ENCODE results near the gene ARHGAP21.
"Not testable (repeated sequence)": the region's sequence is repeated elsewhere in the genome, so short reads cannot be mapped to it uniquely, and the experiment has no call there.

ARHGAP21 gene

DNA sequence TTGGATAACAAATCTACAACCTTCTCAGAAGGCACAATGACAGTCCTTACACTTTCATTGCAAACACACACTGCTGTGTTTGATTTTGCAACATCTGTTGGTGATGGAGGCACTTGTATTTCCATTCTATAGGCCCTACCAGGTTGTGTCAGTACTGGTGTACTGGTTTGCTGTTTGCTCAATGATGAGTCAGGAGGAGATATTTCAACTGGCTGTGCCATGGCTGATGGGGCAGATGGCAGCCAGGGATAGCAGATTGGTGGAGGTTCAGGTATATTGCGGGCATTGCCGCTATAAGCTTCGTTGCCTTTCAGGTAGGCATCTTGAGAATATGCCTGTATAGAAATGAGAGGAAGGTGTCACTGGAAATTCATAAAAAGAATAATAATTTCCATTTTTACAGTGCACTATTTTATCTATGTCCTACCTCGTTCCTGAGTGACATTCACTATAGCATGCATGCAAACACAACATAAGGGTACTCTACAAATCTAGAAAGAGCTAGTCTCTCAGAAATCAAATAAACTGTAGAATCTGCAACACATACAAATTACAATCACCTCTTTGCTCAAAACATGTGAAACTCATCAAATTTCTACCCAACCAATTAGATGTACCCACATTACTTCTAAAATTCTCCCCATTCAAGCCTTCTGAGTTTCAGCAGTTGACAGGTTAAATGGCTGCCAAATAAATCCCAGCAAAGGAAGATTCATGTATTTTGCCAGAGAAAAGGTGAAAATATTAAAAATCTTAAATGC lies 102.5 kb downstream of the ARHGAP21 start:
- not testable (repeated sequence) for DNase-seq

DNA sequence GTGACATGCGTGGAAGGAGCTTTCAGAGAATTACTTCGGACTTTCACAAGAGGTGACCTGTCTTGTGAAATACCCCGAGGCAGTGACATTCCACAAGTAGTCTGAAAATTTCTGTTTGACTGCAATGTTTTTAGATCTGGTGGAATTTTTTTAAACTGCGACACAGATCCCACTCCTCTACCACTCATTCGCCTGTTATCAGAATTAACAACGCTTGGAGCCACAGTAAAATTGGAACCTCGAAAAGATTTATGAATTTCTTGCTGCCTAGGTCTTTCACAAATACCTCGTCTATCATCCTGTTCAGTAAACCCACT lies 103.7 kb downstream of the ARHGAP21 start:
- not testable (repeated sequence) for DNase-seq

DNA sequence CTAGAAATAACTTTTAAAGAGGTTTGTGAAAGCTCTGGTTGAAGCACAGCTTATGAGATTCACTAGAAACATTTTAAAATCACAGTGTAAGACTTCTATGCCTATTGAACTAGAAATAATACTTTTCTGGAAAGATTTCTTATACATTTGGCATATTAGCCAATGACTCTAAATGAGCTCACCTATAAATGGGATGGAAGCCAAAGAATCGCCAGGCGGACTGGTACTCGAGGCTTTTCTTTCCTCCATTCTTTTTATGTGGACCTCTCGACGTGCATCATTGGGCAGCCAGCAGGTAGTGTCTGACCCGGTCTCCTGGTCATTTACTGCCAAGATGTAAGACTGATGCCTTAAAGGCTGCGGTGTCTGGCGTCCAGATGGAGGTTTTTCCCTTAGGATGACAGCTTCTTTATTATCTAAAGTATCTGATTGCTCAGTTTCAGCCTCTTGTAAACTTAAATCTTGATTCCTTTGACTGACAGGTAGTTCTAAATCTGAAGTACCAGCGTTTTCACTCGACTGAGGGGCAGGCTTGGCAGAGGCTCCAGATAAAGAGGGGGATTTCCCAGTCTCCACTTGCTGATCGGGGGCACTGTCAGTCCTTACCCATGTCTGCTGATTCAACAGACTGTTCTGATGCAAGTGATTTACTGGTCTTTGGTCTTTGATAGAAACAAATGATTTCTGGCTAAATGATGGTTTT lies 104.2 kb downstream of the ARHGAP21 start:
- DNase-seq: not testable (repeated sequence)

DNA sequence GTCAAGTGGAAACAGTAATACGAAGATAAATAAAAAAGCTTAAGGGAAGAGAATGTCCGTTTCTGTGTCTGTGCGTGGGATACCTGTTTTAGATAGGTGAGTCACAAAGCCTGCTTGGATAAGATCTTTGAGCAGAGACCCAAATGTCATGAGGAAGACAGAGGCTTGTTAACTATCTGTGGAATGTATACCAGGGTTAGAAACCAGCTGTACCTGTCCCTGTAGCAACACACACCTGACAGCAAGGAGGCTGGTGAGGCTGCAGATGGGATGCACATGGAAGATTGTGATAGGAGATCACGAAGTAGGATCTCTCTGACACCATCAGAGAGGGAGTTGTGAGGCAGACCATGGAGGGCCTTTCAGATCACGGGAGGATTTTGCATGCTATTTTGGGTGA lies 105.3 kb downstream of the ARHGAP21 start:
- DNase-seq: no peak

DNA sequence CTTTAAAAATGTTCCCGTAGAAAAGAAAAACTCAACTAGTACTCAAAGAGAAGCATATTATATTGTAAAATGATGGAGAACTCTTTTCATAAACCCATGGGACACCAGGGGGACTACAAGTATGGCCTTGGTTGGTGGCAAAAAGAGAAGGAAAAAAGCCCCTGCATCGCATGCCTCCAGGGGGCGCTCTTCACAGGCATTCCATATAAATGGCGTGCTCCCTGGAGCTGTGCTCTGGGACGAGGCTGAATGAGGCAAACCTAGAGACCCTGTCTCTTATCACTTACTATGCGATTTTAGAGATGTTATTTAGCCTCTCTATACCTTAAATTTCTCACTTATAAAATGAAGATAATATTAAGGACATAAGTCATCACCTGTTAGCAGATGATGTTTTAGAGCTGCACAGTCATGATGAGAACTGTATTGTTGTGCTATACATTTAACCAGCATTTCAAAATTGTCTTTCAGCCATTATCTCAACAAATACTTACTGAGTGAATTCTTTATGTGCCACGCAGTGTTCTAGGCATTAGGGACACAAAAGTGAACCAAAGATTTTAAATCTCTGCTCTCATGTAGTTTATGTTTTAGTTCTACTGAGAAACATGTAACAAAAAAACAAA lies 105.8 kb downstream of the ARHGAP21 start:
- DNase-seq: peak; percentile 38

DNA sequence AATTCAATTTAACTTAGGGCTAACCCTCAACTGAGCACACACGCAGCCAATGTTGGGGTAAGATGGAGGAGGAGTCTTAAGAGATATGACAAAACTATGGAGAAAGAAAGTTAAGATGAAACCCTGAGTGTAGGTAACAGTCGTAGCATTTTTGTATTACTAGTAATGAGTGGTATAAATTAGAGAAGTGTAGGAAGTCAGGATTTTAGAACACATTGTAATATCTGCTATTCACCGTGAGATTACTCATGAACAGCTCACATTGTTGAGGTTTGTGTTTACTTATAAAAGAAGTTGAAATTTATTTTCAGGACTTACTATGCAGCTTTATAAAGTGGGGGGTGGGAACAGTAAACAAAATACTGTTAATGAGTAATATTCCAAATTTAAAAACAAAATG lies 107.2 kb downstream of the ARHGAP21 start:
- no peak for DNase-seq

DNA sequence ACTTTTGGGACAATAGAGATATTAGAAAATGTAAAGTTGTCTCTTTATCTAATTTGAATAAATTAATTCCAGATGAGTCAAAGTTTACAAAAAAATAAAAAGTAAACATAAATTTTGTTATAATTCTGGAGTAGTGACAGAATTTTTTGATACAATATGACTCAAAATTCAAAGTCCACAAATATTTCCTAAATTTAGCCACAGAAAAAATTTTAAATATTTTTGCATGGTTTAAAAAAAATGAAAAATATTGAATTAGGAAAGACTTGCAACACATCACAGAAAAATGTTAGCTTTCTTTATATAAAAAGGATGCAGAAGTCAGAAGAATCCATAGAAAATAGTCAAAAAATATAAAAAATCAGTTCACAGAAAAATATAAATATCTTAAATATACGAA lies 117.7 kb downstream of the ARHGAP21 start:
- DNase-seq: no peak

DNA sequence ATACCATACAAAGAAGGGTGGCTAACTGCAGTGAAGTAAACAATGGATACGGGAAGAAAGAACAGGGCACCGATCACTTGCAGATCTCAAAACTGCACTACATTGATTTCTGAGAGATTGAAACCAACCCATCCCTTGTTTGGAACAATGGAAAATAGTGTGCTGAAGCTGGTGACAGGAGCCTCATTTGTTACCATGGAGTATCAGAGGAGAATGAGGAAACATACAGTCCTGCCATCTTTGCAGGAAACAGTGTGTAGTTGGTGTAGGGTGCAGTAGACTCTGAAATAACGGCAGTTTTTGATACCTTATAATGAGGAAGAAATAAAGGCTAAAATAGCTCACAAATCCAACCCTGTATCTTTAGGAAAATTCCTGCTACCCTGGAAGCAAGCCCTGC lies 118.5 kb downstream of the ARHGAP21 start:
- DNase-seq: no peak

DNA sequence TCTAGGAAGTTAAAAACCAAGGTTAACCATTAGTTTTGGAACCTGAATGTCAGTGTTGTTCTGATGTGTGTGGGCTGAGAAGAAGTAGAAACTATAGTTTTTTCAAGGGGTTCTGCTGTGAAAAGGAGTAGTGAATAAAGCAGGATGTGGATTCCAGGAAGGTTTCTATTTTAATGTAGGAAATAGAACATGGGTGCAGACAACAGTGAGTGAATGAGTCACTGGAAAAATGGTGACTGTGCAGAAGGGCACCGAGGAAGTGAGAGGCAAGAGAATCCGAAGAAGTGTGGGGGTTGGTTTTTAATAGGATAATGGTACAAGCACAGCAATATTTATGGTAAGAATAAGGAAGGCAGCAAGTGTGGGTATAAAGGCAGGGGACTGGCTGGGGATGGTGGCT lies 120.4 kb downstream of the ARHGAP21 start:
- DNase-seq: no peak

DNA sequence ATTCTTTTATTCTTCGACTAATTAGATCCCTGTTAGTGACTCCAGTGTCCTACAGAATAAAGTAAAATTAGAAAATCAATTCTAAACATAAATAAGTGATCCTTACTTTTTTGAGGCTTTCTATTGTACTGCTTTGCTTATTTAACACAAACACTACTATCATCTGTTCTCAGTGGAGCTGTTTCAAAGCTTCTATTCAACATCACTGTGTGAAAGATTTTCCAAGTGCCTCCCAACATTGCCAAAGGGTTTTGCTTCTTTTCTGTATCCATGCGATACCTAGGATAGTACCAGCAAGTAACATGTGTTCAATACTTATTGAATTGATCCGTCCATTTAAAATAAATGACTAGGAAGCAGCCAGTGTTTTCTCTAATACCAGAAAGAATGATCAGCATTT lies 125.7 kb downstream of the ARHGAP21 start:
- DNase-seq: no peak

DNA sequence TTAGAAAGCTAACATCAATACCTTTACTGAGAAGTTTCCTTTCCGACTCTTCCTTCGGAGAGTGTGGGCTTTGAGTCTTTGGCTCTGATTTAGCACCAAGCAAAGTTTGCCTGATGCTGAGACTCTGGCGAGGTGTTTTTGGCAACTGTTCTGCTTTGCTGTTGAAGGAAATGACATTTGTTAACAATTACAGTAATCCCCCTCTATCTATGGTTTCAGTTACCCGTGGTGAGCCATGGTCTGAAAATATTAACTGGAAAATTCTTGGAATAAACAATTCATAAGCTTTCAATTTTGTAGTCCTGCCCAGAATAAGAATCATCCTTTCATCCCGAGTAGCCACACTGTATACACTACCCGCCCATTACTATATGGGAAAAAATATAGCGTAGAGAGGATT lies 126.3 kb downstream of the ARHGAP21 start:
- DNase-seq: no peak

DNA sequence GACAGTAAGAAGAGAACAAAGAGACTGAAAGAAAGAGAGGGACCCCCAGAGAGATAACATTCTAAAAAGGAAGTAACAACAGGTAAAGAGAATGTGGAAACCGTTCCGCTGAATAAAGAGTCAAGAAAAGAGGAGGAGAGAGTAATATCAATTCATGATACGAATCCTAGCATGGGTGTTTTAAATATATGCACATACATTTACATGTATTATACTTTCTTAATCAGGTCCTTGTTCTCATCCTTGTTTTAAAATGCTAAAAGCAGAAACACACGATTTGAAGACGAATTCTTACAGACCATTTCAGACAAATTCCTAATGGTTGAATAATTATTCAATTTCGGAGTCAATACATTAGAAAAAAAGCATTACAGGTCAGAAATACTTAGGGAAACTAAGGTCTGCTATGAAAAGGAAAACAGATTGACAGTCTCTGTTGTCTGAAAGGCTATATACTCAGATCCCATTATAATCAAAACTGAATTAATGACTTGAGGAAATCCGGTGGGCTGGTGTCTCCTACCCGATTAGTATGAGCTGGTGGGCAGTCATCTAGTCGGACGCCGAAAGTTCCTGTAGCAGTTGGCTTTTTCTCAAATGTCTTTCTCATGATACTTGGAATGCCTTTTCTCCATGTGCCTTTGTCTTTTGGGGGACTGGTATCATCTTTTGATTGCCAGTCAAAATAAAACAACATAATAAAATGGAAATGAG lies 127.3 kb downstream of the ARHGAP21 start:
- no peak for DNase-seq

DNA sequence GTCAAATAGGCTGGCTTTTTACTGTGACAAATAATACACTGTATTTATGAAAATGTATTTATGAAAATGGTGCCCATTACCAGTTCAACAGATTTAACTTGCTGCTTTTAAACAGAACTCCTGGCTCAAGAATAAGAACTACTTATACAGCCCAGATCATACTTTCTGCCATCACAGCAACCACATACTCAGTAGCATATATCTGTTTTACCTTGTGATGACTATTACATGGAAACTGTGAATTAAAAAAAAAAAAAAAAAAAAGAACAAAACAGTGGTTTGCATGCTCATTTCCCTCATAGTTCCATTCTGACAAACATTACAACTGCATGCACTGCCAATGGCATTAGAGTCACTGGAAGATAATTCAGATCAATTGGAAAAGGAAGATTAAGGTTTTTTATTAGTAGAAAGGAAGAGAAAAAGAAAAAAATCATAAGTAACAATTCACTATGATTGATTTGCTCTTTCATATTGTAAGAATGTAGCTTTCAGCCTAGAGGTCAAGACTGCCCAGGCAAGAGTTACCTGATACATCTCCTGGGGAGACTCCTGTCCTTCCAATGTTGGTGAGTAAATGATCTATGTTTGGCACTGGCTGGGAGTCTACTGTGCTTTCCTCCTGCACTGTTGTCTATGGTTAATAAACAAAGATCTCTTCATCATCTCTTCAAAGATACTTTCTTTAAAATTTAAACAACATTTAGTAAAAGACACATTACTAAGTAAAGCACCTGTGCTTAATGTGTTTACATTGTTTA lies 132.8 kb downstream of the ARHGAP21 start:
- DNase-seq: no peak

DNA sequence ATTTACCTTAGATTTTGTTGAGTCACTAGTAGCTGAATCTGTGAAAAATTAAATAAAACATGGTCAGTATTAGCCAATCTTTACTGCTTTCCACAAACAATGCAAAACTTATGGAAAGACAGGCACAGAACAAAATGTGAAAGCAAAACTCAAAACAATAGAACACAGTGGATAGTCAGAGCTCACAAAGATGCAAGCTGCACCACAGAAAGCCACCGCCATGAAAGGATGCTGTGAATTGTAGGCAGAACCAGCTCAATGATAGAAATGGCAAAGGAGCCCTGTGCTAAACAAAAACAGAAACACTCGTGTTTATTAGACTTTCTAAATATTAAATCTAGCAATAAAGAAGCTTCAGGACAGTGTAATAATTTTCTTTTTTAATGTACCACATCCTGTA lies 134.4 kb downstream of the ARHGAP21 start:
- no peak for DNase-seq

DNA sequence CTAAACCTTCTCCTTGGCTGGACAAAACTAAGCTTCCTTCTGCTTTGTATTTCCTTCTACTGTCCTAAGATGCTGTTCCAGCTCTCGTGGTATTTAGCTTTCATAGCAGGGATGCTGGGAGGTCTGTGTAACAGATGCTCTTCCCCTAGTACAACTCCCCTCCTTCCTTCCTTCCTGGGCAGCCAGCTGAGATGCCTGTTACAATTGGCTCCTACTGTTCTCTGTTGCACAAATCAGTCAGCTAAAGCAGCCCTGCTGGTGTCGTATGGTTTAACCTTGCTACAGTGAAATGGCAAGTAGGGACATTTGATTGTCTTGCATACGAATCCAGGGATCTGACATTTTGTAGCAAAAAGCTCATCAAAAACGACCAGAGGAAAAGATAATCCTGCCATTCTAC lies 143.8 kb downstream of the ARHGAP21 start:
- DNase-seq: no peak

DNA sequence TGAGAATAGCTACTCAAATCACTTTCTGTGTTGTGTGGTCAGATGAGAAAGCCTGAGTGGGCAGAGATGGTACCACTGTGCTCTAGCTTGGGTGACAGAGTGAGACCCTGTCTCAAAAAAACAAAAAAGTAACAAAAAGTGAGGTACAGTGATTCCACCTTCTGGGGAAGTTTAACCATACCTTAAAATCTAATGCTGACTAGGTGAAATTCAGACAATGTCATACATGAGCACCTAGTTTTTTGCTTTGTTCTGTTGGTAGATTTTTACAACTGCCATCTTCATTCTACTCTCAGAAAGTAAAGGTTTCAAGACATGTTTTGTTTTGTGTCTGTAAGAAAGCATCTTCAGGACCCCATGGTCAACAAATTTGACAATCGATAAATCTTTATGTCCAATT lies 144.2 kb downstream of the ARHGAP21 start:
- DNase-seq: no peak

DNA sequence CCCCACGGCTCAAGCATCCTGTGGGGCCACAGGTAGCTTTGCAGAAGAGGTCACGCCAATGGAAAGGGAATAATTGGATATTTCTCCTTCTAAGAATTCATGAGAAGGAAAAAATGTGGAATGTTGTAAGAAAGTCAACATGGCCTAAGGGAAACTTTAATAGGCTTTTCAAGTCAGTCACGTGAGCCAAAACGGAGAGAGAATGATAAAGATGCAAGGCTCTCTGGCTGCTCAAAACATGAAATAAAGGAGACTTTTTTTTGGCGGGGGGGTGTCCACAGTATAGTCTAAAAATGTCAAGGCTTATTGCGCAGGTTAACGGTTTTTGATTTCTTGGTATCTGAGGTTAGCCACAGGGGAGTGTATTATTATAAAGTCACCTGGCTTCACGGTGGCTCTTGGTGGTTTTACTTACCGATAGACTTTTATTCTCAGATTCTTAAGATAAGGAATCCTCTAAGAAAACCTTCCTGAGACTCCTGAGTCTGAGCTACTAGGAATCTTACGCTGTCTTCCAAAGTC lies 148.1 kb downstream of the ARHGAP21 start:
- DNase-seq: no peak

DNA sequence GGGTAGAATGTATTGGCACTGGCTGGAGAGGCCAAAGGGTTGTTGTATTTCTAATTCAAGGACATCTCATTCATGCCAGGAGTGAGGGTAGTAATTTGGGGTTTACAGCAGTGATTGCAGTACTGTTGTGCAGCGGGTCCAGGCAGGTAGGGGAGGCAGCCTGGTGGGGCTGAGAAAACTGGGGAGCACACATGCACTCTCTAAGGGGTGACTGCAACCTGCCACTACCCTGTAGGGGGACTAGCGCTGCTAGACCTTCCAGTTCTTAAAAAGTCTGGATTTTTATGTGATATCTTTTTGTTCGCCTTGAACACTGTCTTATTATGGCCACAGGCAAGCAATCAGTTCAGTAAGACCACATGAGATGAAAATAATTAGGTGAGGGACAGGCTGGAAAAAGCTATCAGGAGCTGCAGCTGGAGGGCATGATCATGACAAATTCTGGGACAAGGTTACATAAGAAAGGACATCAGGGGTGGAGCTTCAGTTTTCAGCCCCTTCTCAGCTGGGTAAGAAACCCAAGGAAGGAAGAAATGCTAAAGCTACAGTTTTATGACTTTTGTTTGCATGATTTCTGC lies 149.0 kb downstream of the ARHGAP21 start:
- no peak for DNase-seq

DNA sequence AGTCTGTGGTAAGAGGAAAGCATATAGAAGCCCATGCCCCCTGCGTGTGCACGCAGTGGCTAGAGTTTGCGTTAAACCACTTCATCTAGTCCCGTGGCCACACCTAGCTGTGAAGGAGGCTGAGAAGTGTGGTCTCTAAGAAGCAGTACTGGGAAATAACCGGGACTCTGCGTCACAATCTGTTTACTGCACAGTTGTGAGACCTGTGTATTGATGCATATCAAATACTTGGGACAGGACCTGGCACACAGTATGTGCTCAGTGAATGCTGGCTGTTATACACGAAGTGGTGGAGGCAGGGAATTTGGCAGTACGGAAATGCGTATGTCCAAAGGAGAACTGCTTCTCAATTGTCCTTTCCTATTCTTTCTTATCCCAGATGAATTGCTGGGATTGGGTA lies 149.5 kb downstream of the ARHGAP21 start:
- DNase-seq: no peak

DNA sequence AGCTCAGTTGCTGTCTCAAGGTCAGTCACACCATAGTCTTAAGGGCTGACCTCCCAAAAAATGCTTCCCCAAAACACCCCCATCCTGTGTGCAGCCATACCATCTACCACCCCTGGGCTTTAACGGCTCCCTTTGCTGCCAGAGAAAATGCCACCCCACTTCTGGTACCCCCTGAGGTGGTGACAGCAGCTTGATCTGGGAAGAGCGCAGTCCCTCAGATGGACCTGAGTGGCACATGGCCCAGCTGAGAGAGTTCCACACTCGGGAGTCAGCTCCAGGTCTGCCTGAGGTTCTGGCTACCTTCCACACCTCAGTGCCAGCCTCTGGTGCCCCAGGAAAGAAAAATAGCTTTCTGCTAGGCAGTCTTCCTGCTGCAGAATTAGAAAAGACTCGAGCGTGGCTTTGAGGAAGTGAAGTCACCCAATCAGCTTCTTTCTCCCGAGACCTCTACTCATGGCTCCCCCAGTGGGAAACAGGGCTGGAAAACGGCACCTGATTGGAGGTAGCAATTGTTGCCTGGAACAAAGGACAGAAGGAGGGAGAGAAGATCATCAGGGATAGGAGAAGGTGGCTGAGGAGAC lies 151.7 kb downstream of the ARHGAP21 start:
- DNase-seq: no peak

DNA sequence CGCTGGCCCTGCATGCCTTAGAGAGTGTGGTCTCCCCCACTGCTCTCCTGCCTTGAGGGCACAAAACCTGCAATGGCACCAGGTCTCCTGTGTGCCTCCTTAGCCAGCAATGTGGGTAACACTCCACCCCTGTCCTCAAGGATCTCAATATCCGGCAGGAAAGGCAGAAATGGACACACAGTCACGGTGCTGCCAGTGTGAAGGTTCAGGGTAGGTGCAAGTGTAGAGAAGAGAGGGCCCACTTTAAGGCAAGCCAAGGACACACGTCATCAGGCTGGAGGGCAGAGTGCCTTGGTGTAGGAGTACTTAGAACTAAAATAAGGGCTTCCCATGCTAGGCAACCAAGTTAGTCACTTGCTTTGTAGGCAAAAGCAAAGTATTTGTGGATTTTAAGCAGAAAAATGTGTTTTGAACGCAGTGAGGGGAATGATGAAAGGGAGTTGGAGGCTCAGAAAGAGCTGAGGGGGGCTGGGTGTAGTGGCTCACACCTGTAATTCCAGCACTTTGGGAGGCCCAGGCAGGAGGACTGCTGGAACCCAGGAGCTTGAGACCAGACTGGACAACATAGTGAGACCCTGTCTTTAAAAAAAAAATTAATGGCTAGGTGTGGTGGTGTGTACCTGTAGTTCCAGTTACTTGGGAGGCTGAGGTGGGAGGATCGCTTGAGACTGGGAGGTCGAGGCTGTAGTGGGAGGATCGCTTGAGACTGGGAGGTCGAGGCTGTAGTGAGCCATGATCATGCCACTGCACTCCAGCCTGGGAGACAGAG lies 152.8 kb downstream of the ARHGAP21 start:
- no peak for DNase-seq
